HG03064 (cell line): ENCODE results near the gene SETD1B.

Experiments
- ATAC-seq: cut with Tn5 transposase; IDR thresholded peaks from one replicate; pipeline ENCODE4 v1.9.1; 2021; ENCODE audit warnings: low read depth; ENCODE audit not compliant: unreplicated experiment

Gene SETD1B

DNA sequence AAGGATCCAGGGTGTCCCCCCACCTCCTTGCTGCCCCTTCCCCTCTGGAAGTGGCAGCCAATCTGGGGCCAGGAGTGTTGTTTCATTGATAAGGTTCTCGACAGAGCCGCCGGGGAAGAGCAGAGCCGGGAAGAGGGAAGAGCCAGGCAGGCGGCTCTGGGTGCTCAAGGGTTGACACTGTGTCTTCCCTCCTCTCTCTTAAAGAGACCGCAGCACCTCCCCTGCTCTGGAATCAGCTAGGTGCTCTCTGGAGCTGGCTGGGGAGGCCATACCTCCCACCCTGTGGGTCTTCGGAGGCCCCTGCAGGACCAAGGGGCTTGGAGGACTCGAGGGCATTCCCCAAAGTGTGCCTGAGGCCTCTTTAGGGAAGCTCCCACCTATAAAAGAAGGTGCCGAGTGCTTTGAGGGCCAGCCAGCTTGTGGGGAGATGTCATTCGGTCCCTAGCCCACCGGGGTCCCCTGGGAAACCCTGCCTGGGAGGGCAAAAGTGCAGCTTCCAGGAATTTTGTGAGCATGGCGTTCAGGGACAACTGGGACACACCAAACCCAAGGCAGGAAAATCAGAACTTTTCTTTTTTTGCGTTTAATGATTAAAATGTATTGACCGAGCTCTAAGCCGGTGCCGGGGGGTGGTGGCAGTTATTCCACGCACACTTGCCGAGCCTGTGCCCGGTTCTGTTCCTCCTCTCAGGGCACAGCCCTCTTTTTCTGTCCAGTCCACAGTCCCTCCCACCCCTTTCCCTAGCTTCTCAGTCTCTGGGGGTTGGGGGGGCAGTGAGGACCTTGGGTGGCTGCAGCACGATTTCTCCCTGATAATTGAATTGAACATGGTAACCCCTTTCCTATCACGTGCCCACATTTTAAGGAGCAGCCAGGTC, 3.0 kb downstream of the SETD1B start:
- no peak for ATAC-seq

DNA sequence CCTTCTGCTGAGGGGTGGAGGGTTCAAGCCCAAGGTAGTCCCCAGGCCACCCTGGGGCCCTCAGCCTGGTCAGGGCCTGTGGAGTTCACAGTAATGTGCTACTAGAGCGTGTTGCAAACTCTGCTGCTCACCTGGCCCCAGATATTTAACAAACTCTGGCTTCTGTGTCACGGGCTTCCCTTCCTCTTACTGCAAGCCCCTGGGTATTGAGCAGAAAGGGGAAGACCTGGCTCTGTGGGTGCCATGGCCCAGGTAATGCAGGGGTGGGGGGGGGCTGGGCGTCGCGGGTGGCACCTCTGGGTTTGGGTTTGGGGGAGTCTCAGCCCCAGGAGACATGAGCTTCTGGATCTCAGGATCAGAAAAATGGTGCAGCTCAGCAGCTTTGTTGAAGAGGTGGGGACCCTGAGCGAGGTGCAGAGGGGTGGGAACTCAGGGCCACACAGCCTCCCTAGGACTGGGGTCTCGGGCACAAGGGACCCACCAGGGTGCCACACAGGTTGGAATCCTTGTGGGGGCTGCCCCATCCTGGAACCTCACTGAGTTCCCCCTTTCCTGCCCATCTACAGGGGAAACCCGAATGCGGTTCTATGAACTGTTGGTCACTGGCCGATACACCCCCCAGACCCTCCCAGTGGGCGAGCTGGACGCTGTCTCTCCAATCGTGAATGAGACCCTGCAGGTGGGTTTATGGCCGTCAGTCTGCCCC, 4.0 kb downstream of the SETD1B start:
- ATAC-seq: no peak

DNA sequence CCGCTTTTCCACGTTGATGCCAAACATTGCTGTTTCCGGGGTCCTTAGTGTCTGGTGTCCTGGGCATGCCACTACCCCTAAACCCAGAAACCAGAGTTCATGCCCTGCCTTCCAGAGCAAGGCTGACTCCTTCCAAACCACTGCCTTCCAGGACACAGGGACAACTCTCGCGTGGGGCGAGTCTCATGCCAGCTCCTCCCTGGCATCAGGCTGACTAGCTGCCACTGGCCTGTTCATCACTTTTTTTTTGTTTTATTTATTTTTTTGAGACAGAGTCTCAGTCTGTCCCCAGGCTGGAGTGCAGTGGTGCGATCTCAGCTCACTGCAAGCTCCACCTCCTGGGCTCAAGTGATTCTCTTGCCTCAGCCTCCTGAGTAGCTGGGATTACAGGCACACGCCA, 4.8 kb downstream of the SETD1B start:
- ATAC-seq: no peak

DNA sequence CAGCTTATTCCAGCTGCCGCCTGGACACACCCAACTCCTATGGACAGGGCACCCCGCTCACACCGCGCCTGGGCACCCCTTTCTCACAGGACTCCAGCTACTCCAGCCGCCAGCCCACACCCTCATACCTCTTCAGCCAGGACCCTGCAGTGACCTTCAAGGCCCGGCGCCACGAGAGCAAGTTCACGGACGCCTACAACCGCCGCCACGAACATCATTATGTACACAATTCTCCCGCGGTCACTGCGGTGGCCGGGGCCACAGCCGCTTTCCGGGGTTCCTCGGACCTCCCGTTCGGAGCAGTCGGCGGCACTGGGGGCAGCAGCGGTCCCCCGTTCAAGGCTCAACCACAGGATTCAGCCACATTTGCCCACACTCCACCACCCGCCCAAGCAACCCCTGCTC, 5.9 kb downstream of the SETD1B start:
- no peak for ATAC-seq

DNA sequence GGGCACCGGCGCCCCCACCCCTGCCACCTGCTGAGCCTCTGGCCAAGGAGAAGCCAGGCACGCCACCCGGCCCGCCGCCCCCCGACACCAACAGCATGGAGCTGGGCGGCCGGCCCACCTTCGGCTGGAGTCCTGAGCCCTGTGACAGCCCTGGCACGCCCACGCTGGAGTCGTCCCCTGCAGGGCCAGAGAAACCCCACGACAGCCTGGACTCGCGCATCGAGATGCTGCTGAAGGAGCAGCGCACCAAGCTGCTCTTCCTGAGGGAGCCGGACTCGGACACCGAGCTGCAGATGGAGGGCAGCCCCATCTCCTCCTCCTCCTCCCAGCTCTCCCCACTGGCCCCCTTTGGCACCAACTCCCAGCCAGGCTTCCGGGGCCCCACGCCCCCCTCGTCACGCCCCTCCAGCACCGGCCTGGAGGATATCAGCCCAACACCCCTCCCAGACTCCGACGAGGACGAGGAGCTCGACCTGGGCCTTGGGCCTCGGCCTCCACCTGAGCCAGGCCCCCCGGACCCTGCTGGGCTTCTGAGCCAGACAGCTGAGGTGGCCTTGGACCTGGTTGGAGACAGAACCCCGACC, 6.5 kb downstream of the SETD1B start:
- ATAC-seq: no peak

DNA sequence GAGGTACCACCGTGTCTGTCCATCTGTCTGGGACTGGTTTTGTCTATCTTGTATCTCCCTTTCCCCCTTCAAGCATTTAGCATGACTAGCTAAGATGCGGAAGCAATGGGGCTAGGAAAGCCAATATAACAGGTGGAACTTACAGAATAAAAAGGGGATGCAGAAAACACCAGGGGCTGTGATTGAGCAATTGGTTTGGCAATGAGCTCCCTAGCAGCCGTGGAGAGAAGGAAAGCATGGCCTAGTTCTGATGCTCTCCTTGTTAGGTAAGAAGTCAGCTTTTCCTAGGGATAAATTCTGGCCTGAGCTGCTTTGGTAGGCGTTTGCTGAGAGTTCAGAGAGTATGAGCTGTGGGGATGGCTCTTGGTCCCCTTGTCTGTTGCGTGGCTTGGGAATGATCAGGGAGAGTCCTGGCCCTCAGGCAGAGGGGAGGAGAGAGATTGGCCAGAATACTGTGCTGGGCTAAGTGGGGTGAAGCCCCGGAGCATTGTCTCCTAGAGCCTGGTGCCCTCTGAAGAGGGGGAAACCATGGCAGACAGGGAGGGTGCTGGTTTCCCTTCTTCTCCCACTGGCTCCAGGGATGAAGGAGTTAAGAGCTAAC, 7.1 kb downstream of the SETD1B start:
- no peak for ATAC-seq

DNA sequence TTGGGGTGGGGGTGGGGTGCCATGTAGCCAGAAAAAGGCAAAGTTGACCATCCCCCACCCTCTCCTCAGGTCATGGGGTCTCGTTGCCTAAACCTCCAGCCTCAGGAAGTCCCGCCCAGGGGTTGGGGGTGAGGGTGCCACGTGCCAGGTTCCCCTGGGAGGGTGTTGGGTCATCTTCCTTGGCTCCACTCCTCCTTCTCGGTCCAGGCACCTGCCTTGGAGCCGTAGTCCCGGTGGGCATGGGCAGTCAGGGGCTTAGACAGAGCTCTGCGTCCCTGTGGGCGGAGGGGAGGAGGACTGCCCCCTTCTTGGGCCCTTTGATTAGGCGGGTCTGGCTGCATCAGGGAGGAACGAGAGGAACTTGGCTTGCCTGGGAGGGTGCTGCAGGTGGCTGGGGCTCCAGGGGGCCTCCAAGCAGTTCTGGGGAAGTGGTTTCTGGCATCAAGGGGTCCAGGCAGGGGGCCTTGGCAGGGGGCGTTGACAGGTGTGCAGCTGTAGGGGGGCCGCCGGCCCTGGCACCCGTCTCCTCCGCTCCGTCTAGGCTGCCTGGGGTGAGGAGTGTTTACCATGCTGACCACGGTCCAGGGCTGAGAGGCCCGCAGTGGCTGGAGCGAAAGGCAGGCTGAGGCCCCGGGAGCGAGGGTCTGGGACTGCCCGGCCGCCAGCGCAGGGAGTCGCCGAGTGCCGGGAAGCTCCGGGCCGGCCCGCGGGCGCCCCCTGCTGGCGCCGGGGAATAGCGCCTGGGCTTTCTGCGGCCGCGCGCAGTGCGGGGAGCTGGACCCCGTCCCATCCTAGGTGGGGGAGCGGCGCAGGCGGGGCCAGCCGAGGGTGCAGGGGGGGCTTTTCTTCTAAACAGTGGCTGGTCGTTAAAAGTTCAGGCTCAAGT, 7.9 kb downstream of the SETD1B start:
- ATAC-seq: no peak

DNA sequence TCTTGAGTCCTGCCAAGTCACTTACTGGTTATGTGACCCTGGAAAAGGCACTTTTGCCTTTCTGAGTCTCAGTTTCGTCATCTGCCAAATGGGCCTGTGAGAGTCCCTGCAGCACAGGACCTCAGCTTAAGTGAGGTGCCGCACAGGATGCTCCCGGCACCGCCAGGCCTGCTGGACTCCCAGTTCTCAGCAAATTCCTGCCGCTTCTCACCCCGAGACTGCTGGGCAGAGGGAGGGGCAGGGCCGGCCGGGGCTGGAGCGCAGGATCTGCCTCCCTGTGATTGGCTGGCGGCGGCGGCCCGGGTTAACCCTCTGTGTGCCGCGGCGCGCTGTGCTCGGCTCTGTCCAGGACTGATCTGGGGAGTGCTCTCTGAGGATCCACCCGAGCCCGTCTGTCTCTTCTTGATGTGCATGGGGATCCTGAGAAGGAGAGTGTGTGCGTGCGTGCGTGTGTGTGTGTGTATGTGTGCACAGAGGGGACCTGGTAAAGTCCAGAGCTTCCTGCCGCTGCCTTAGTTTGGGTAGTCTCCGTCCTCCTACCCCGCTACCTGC, 8.6 kb downstream of the SETD1B start:
- ATAC-seq: no peak

DNA sequence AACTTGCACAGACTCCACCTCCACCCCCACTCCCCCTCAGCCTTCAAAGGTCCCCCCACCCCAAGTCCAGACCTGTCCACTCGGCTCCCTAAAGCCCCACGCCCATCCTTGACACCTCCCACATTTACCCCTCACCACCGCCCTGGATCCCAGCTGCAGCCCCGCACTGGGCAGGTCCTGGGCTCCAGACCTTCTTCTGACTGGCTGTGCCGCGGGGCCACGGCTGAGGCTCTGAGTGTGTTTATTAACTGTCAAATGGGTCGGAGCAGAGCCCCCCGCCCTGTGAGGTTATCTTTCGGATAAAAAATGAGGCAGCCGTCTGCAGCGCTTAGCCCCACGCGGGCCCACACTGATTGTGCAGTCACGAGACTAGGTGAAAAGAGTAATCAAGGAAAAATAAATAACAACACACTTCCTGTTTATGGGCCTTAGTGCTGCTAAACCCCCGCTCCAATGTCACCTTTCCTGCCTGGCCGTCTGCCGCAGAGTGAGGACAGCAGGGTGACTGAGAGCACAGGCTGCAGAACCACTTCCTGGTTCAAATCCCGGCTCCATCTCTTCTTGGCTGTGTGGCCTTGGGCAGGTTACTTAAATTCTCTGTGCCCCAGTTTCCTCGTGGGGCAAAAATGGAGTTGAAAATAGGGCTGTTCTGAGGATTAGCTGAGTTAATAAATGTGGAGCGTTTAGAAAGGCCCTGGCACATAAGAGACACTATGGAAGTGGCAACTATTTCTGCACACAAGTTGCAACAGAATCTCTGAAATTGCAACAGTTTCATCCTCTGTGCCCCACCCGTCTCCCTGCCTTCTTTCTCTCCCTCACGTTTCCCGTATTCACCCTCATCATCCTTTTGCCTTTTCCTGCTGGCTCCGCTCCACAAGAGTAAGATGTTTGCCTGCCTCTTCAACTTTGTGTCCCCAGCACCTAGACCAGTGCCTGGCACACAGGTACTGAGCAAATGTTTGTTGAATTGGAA, 9.4 kb downstream of the SETD1B start:
- no peak for ATAC-seq

DNA sequence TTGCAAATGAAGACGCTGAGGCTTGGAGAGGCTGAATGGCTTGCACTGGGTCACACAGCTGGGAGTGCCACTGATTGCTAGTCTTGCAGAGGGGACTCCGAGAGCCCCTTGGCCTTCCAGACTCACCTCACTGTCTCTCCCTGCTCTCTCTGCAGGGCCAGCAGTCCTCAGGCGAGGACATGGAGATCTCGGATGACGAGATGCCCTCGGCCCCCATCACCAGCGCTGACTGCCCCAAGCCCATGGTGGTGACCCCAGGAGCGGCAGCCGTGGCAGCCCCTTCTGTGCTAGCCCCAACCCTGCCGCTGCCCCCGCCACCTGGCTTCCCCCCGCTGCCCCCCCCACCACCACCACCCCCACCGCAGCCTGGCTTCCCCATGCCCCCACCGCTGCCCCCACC, 10.1 kb downstream of the SETD1B start:
- ATAC-seq: no peak

DNA sequence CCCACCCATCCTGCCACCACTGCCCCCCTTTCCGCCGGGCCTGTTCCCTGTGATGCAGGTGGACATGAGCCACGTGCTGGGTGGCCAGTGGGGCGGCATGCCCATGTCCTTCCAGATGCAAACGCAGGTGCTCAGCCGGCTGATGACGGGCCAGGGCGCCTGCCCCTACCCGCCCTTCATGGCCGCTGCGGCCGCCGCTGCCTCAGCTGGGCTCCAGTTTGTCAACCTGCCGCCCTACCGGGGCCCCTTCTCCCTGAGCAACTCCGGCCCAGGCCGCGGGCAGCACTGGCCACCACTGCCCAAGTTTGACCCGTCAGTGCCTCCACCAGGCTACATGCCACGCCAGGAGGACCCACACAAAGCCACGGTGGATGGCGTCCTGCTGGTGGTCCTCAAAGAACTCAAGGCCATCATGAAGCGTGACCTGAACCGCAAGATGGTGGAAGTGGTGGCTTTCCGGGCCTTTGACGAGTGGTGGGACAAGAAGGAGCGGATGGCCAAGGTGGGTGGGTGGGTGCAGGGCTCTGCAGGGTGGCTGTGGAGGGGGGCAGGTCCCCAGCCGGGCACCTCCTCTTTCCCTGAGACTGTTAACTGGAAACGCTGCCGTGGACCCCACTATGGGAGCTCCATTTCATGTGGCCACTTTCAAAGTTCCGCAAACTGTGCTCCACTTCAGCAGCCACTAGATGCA, 10.8 kb downstream of the SETD1B start:
- no peak for ATAC-seq

DNA sequence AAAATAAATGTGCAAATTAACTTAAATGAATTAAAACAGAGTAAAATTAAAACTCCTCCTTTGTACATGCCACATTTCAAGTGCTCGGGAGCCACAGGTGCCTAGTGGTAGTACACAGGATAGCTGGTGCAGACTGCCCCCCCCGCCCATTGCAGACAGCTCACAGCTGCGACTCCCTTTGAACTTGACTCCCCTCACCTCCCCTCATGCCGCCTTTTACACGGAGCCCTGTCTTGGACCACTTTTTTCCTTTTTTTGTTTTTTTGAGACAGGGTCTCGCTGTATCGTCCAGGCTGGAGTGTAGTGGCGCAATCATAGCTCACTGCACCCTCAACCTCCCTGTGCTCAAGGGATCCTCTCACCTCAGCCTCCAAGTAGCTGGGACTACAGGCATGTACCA, 11.5 kb downstream of the SETD1B start:
- no peak for ATAC-seq

DNA sequence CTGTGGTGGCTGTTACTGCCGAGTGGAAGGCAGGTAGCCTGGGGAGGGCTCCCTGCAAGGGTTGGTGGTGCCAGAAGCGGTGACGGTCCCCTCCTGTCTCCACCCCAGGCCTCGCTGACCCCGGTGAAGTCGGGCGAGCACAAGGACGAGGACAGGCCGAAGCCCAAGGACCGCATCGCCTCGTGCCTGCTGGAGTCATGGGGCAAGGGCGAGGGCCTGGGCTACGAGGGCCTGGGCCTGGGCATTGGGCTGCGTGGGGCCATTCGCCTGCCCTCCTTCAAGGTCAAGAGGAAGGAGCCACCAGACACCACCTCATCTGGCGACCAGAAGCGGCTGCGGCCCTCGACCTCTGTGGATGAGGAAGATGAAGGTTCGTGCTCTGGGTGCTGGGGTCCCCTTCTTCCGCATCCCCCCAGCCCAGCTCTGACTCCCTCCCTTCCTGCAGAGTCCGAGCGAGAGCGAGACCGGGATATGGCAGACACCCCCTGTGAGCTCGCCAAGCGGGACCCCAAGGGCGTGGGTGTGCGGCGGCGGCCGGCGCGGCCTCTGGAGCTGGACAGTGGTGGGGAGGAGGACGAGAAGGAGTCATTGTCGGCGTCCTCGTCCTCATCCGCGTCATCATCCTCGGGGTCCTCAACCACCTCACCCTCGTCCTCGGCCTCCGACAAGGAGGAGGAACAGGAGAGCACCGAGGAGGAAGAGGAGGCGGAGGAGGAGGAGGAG, 13.3 kb downstream of the SETD1B start:
- no peak for ATAC-seq

DNA sequence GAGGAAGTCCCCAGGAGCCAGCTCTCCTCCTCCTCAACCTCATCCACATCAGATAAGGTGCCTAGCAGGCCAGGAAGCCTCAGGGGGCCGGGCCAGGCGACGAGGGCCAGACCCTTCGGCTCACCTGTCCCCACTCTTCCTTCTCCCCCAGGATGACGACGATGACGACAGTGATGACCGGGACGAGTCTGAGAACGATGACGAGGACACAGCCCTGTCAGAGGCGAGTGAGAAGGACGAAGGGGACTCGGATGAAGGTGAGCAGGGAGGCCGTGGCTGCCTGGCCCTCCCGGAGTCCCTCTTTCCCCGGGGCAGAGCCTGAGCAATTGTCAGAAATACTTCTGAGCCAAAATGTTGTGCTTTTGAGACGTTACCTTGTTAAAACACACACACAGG, 13.8 kb downstream of the SETD1B start:
- ATAC-seq: no peak

DNA sequence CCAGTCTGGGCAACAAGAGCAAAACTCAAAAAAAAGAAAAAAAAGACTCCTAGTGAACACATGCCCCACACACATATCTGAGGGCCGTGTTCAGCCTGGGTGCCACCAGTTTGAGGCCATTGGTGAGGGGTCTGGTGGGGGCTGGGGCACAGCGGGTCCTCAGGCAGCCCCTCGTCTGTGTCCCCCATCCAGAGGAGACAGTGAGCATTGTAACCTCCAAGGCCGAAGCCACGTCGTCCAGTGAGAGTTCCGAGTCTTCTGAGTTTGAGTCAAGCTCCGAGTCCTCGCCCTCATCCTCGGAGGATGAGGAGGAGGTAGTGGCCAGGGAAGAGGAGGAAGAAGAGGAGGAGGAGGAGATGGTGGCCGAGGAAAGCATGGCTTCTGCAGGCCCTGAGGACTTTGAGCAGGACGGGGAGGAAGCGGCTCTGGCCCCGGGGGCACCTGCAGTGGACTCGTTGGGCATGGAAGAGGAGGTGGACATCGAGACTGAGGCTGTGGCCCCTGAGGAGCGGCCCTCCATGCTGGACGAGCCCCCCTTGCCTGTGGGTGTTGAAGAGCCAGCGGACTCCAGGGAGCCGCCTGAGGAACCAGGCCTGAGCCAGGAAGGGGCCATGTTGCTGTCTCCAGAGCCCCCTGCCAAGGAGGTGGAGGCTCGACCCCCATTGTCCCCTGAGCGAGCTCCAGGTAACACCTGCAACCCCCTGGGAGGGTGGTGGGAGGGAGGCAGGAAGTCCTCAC, 15.6 kb downstream of the SETD1B start:
- ATAC-seq: no peak

DNA sequence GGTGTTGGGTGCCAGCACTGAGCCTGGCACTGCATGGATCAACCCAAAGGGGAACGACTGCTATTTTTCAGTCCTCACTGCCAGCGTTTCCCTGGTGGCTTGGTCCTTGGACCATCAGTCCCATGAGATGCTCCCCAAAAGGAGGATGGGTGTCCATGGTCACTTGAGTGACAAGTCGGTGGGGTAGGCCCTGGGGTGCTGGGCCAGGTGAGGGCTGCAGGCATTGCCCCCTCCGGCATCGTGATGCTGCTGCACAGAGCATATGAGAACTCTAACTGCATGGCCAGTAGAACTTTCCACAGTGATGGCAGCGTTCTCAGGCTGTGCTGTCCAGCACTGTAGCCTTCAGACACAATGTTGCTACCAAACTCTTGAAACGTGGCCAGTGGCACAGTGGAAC, 16.2 kb downstream of the SETD1B start:
- ATAC-seq: no peak
